ENCODE data around the gene PLA2G4D.

DNA sequence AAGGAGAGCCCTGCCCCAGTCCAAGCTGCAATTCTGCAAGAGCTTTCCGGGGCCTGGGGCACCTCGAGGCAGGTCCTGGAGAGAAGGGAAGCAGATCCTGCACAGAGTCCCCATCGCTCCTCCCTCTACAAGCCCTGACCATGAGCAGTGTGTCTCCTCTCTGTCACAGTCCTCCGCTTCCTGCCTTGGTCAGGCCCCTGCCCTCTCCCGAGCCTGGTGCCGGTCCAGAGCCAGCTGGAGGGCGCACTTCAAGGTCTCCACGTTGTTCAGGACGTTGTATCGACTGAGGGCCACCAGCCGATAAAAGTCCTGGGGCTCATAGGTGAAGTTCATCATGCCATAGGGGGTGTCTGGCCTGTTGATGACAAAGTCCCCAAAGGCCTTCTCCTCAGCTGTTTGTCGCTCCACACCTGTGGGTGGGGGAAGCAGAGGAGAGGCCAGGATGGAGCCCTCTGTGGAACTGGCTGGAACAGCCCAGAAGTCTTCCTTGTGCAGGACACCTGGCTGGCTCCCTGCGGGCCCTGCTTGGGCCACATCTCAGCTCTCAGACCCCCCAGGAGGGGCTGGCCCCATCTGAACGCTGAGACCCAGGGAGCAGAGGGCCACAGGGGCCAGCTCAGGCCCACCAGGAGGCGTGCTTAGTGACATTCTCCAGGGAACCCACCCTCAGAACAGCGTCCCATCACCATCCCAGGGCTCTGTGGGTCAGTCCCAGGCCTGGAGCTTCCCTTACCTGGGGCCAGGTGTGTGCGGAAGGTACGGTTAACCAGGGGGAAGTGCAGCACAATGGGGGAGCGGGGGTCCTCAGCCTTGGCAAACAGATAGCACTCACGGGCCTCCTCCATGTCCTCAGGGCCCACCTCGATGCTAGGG is 47.7 kb upstream of the PLA2G4D start:
- TF ChIP-seq, protein P1, sequence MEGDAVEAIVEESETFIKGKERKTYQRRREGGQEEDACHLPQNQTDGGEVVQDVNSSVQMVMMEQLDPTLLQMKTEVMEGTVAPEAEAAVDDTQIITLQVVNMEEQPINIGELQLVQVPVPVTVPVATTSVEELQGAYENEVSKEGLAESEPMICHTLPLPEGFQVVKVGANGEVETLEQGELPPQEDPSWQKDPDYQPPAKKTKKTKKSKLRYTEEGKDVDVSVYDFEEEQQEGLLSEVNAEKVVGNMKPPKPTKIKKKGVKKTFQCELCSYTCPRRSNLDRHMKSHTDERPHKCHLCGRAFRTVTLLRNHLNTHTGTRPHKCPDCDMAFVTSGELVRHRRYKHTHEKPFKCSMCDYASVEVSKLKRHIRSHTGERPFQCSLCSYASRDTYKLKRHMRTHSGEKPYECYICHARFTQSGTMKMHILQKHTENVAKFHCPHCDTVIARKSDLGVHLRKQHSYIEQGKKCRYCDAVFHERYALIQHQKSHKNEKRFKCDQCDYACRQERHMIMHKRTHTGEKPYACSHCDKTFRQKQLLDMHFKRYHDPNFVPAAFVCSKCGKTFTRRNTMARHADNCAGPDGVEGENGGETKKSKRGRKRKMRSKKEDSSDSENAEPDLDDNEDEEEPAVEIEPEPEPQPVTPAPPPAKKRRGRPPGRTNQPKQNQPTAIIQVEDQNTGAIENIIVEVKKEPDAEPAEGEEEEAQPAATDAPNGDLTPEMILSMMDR (IDR thresholded peaks at IDR 0.05; ENCODE audit: low read depth, low read length), result no peak
- TF ChIP-seq, protein P2, sequence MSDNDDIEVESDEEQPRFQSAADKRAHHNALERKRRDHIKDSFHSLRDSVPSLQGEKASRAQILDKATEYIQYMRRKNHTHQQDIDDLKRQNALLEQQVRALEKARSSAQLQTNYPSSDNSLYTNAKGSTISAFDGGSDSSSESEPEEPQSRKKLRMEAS (IDR thresholded peaks at IDR 0.05; ENCODE audit: low read depth, low read length), result no peak
- no peak for TF ChIP-seq POLR2A (IDR thresholded peaks at IDR 0.05; ENCODE audit: extremely low read depth, insufficient read length)
